Measurements from ENCODE around the gene PLCH1.

PLCH1 gene

DNA sequence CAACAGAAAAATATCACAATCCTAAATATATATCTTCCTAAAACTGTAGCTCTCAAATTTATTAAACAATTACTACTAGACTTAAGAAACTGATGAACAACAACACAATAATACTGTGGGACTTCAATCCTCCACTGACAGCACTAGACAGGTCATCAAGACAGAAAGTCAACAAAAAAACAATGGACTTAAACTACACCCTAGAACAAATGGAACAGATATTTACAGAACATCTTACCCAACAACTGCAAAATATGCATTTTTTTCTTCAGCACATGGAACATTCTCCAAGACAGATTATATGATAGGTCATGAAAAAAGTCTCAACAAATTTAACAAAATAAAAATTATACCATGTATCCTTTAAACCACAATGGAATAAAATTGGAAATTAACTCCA is 133.4 kb downstream of the PLCH1 start:
- no peaks in the 10 kb centered on the region for H3K36me3 ChIP-seq (ENCODE audit: control insufficient read depth, low read length)
- no peaks in the 10 kb centered on the region for H3K9me2 ChIP-seq (replicated peaks; ENCODE audit: control insufficient read depth, low read length)
- no peak for TF ChIP-seq EZH2phosphoT487 (IDR thresholded peaks at IDR 0.05; ENCODE audit: borderline replicate concordance, low read length)
- TF ChIP-seq, protein P1, sequence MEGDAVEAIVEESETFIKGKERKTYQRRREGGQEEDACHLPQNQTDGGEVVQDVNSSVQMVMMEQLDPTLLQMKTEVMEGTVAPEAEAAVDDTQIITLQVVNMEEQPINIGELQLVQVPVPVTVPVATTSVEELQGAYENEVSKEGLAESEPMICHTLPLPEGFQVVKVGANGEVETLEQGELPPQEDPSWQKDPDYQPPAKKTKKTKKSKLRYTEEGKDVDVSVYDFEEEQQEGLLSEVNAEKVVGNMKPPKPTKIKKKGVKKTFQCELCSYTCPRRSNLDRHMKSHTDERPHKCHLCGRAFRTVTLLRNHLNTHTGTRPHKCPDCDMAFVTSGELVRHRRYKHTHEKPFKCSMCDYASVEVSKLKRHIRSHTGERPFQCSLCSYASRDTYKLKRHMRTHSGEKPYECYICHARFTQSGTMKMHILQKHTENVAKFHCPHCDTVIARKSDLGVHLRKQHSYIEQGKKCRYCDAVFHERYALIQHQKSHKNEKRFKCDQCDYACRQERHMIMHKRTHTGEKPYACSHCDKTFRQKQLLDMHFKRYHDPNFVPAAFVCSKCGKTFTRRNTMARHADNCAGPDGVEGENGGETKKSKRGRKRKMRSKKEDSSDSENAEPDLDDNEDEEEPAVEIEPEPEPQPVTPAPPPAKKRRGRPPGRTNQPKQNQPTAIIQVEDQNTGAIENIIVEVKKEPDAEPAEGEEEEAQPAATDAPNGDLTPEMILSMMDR (IDR thresholded peaks at IDR 0.05; ENCODE audit: low read depth, low read length, poor library complexity, severe bottlenecking), result no peak

DNA sequence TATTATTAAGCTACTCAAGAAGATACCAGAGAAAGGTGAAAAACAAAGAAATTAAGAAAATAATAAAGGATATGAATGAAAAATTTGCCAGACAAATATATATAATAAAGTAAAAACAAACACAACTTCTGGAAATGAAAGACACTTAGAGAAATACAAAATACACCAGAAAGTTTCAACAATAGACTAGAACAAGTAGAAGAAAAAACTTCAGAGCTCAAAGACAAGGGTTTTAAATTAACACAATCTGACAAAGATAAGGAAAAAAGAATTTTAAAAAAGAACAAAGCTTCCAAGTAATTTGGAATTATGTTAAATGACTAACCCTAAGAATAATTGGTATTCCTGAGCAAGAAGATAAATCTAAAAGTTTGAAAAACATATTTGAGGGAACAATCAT is 135.3 kb downstream of the PLCH1 start:
- H3K4me3 ChIP-seq (ENCODE audit: low read length), result no peak overlapping the region
- no peaks in the 10 kb centered on the region; the same call in 1 of the 2 replicates for H3K27me3 ChIP-seq (ENCODE audit: control insufficient read depth, low read length)
- no peak overlapping the region for H3K4me2 ChIP-seq (ENCODE audit: low read length)
- no peaks in the 10 kb centered on the region for H3F3A ChIP-seq (ENCODE audit: control insufficient read depth, insufficient read depth)
- H3K9me2 ChIP-seq (replicated peaks; ENCODE audit: control insufficient read depth, low read length), result no peaks in the 10 kb centered on the region
- H3K79me2 ChIP-seq (ENCODE audit: control insufficient read depth, low read length), result no peaks in the 10 kb centered on the region
- H3K4me1 ChIP-seq (ENCODE audit: control insufficient read depth, low read length), result no peaks in the 10 kb centered on the region
- no peak overlapping the region for H3K27ac ChIP-seq (ENCODE audit: low read depth, low read length)
- H3K9me3 ChIP-seq (ENCODE audit: control insufficient read depth, insufficient read depth, low read length), result no peaks in the 10 kb centered on the region
- H4K20me1 ChIP-seq (ENCODE audit: control insufficient read depth, insufficient read depth, low read depth, low read length), result no peaks in the 10 kb centered on the region
- no peaks in the 10 kb centered on the region for H3K36me3 ChIP-seq (ENCODE audit: control insufficient read depth, low read length)
- TF ChIP-seq EZH2phosphoT487 (IDR thresholded peaks at IDR 0.05; ENCODE audit: borderline replicate concordance, low read length), result no peak
- TF ChIP-seq, protein P1 (IDR thresholded peaks at IDR 0.05; ENCODE audit: low read depth, low read length, poor library complexity, severe bottlenecking), result no peak

More for the DNA sequence above, 133.4 kb downstream of the PLCH1 start:
- H3K27me3 ChIP-seq (ENCODE audit: control insufficient read depth, low read length), result no peaks in the 10 kb centered on the region
- H3K27ac ChIP-seq (ENCODE audit: low read depth, low read length), result no peak overlapping the region
- no peak overlapping the region for H3K4me3 ChIP-seq (ENCODE audit: low read length)
- H3K79me2 ChIP-seq (ENCODE audit: control insufficient read depth, low read length), result no peaks in the 10 kb centered on the region
- H3K4me2 ChIP-seq (ENCODE audit: low read length), result no peak overlapping the region
- H3K9me3 ChIP-seq (ENCODE audit: control insufficient read depth, insufficient read depth, low read length), result no peaks in the 10 kb centered on the region
- no peaks in the 10 kb centered on the region for H4K20me1 ChIP-seq (ENCODE audit: control insufficient read depth, insufficient read depth, low read depth, low read length)
- H3F3A ChIP-seq (ENCODE audit: control insufficient read depth, insufficient read depth), result no peaks in the 10 kb centered on the region
- no peaks in the 10 kb centered on the region for H3K4me1 ChIP-seq (ENCODE audit: control insufficient read depth, low read length)

DNA sequence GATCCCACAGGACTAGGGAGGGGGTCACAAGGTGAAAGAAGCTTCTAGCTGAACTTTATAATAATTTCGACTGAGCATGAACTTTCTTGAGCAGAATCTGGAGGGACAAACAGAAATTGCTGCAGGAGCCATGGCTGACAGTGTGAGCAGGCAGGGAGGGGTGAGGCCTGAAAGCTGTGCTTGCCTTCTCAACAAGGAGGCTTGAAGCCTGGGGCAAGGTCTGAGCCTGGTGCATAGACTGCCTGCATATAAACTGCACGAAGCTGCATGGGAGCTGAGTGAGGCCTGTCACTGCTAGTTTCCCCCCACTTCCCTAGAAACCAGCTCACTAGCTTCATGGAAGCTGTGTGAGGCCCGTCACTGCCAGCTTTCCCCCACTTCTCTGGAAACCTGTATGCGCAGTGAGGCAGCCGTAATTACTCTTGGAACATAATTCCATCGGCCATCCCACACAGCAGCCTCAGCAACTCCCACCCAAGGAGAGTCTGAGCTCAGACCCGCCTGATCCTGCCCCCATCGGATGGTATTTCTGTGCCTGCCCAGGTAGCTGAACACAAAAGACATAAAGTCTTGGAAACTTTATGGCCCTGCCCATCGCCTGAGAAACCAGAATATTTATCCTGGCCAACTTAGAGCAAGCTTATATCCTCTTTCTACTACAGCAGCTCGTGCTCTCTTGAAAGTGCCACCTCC is 136.5 kb downstream of the PLCH1 start:
- TF ChIP-seq EZH2phosphoT487 (IDR thresholded peaks at IDR 0.05; ENCODE audit: borderline replicate concordance, low read length), result no peak
- TF ChIP-seq, protein P1 (IDR thresholded peaks at IDR 0.05; ENCODE audit: low read depth, low read length, poor library complexity, severe bottlenecking), result no peak

More for the DNA sequence above, 136.5 kb downstream of the PLCH1 start:
- H3K9me2 ChIP-seq (replicated peaks; ENCODE audit: control insufficient read depth, low read length), result no peaks in the 10 kb centered on the region
- no peak overlapping the region for H3K4me3 ChIP-seq (ENCODE audit: low read length)
- no peak overlapping the region for H3K27ac ChIP-seq (ENCODE audit: low read depth, low read length)
- no peaks in the 10 kb centered on the region for H3F3A ChIP-seq (ENCODE audit: control insufficient read depth, insufficient read depth)
- no peaks in the 10 kb centered on the region; the same call in none of the 2 replicates for H3K27me3 ChIP-seq (ENCODE audit: control insufficient read depth, low read length)
- H3K9me3 ChIP-seq (ENCODE audit: control insufficient read depth, insufficient read depth, low read length), result no peaks in the 10 kb centered on the region
- no peaks in the 10 kb centered on the region for H3K79me2 ChIP-seq (ENCODE audit: control insufficient read depth, low read length)
- H3K36me3 ChIP-seq (ENCODE audit: control insufficient read depth, low read length), result no peaks in the 10 kb centered on the region
- H4K20me1 ChIP-seq (ENCODE audit: control insufficient read depth, insufficient read depth, low read depth, low read length), result no peaks in the 10 kb centered on the region
- no peaks in the 10 kb centered on the region for H3K4me1 ChIP-seq (ENCODE audit: control insufficient read depth, low read length)
- H3K4me2 ChIP-seq (ENCODE audit: low read length), result no peak overlapping the region
